ENCODE measurements around the gene HNRNPC. TPM values are rescaled to one million over a fixed set of nuclear protein-coding genes. Genes with fewer than 3 reads are reported as not detected.

The HNRNPC gene
- total and polyA plus RNA-seq, 9 of the 15 experiments (the other 6 are each of a cell fraction or from before 2014, with no cell fraction given) = 679 to 1,557 (median 1,191) TPM

GRCh38 chr14:21308479-21309237, 39.4 kb upstream of the HNRNPC start (continued):
- TF ChIP-seq PATZ1 (CRISPR knock-in tag; IDR thresholded peaks at IDR 0.05; ENCODE audit: borderline replicate concordance) (no peak), CTCFL (IDR thresholded peaks at IDR 0.05; ENCODE audit: borderline replicate concordance, insufficient read depth, low read depth, low read length, poor library complexity, severe bottlenecking) (no peak), ARID3A (IDR thresholded peaks at IDR 0.05; ENCODE audit: borderline replicate concordance, low read depth, low read length) (no peak), ARID1B (IDR thresholded peaks at IDR 0.05) (peak; percentile 43), ZSCAN32 (CRISPR knock-in tag; IDR thresholded peaks at IDR 0.05) (no peak), ZNF311 (CRISPR knock-in tag; IDR thresholded peaks at IDR 0.05) (no peak), EHMT2 (IDR thresholded peaks at IDR 0.05) (0 out of 2 replicates have a peak, but pooled peaks have one; percentile 12), HNRNPL (IDR thresholded peaks at IDR 0.05; ENCODE audit: low read depth, low read length) (no peak), ZNF174 (CRISPR knock-in tag; IDR thresholded peaks at IDR 0.05) (no peak), BMI1 (IDR thresholded peaks at IDR 0.05; ENCODE audit: low read length) (no peak), UBTF (IDR thresholded peaks at IDR 0.05; ENCODE audit: borderline replicate concordance in 1 of 2, low read depth in 2 of 2, low read length in 2 of 2) (no peak), SMARCA5 (IDR thresholded peaks at IDR 0.05) (no peak), FOXO4 (CRISPR knock-in tag; IDR thresholded peaks at IDR 0.05) (no peak), ZNF766 (CRISPR knock-in tag; conservative IDR thresholded peaks at IDR 0.05) (no peak), ZNF780A (CRISPR knock-in tag; IDR thresholded peaks at IDR 0.05) (no peak), POLR2AphosphoS5 (IDR thresholded peaks at IDR 0.05; ENCODE audit: control insufficient read depth, insufficient read depth, low read depth, low read length) (0 out of 2 replicates have a peak, but pooled peaks have one; percentile 55), FOXK1 (CRISPR knock-in tag; IDR thresholded peaks at IDR 0.05; ENCODE audit: borderline replicate concordance) (no peak)
